DOHH2 (cell line): ENCODE data around the gene NAIF1.
"Not testable (repeated sequence)": the region's sequence is repeated elsewhere in the genome, so short reads cannot be mapped to it uniquely, and the experiment has no call there.

Experiments
- H3F3A ChIP-seq: fragments of 200-600 bp; sonication (generic), shearing (Covaris generic); 2 replicates; pipeline ENCODE4 v1.6.0; 2016; ENCODE audit warnings: antibody characterized with exemption, mild to moderate bottlenecking; ENCODE audit not compliant: control insufficient read depth, insufficient read depth
- H3K27ac ChIP-seq: fragments of 200-600 bp; sonication (generic); 2 replicates; pipeline ENCODE4 v1.5.1; 2014; ENCODE audit warnings: low read depth, mild to moderate bottlenecking, low read length, moderate library complexity
- H3K27me3 ChIP-seq: fragments of 200-600 bp; sonication (generic); 2 replicates; pipeline ENCODE4 v1.6.1; 2014; ENCODE audit warnings: mild to moderate bottlenecking, low read length, mixed read lengths; ENCODE audit not compliant: control insufficient read depth
- H3K36me3 ChIP-seq: fragments of 200-600 bp; sonication (generic); 2 replicates; pipeline ENCODE4 v1.6.1; 2014; ENCODE audit warnings: mild to moderate bottlenecking, low read length, moderate library complexity, mixed read lengths; ENCODE audit not compliant: control insufficient read depth
- H3K4me1 ChIP-seq: fragments of 200-600 bp; sonication (generic); 2 replicates; pipeline ENCODE4 v1.6.1; 2014; ENCODE audit warnings: mild to moderate bottlenecking, low read length, mixed read lengths; ENCODE audit not compliant: control insufficient read depth
- H3K4me2 ChIP-seq: fragments of 200-600 bp; sonication (generic); 2 replicates; pipeline ENCODE4 v1.6.0; 2014; ENCODE audit warnings: mild to moderate bottlenecking, low read length, moderate library complexity
- H3K4me3 ChIP-seq: fragments of 200-600 bp; sonication (generic); 2 replicates; pipeline ENCODE4 v1.5.1; 2014; ENCODE audit warnings: mild to moderate bottlenecking, low read length, mixed read lengths
- H3K79me2 ChIP-seq: fragments of 200-600 bp; sonication (generic); 2 replicates; pipeline ENCODE4 v1.6.1; 2014; ENCODE audit warnings: mild to moderate bottlenecking, low read length, mixed read lengths; ENCODE audit not compliant: control insufficient read depth
- H3K9me2 ChIP-seq: fragments of 200-600 bp; sonication (generic); replicated peaks from 2 replicates; pipeline ENCODE4 v1.6.1; 2014; ENCODE audit warnings: mild to moderate bottlenecking, low read length, mixed read lengths; ENCODE audit not compliant: control insufficient read depth
- H3K9me3 ChIP-seq: fragments of 200-600 bp; sonication (generic); 2 replicates; pipeline ENCODE4 v1.6.1; 2014; ENCODE audit warnings: antibody characterized with exemption, low read length, mixed read lengths; ENCODE audit not compliant: control insufficient read depth, insufficient read depth
- H4K20me1 ChIP-seq: fragments of 200-600 bp; sonication (generic); 2 replicates; pipeline ENCODE4 v1.6.0; 2014; ENCODE audit warnings: low read depth, mild to moderate bottlenecking, antibody characterized with exemption, low read length, moderate library complexity; ENCODE audit not compliant: control insufficient read depth, insufficient read depth
- CTCF ChIP-seq: fragments of 200-600 bp; sonication (generic); IDR thresholded peaks from one replicate; pipeline ENCODE4 v1.5.1; 2014; ENCODE audit warnings: antibody characterized with exemption, mild to moderate bottlenecking, low read depth, low read length; ENCODE audit not compliant: poor library complexity, severe bottlenecking
- EZH2phosphoT487 ChIP-seq: fragments of 200-600 bp; sonication (generic); IDR thresholded peaks from 2 replicates; pipeline ENCODE4 v1.6.1; 2017; ENCODE audit warnings: borderline replicate concordance, mild to moderate bottlenecking, antibody characterized with exemption, low read length, moderate library complexity, mixed read lengths

The NAIF1 gene

DNA sequence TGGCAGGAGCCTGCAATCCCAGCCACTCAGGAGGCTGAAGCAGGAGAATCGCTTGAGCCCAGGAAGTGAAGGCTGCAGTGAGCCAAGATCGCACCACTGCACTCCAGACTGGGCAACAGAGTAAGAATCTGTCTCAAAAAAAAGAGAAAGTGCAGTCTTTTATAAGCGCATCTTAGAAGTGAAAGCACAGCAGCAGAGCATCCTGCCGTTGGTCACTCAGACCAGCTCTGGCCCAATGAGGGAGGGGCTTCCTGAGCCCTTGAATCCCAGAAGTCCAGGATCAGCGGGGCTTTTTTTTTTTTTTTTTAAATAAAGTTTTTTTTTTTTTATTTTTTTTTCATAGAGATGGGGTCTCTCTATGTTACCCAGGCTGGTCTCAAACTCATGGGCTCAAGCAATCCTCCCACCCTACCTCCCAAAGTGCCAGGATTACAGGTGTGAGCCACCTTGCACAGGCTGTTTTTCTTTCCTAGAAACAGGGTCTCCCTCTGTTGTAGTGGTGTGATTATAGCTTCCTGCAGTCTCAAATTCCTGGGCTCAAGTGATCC, 42.3 kb downstream of the NAIF1 start:
- H4K20me1 ChIP-seq, result no peaks in the 10 kb centered on the region
- H3K27me3 ChIP-seq, result no peaks in the 10 kb centered on the region
- no peaks in the 10 kb centered on the region for H3K9me3 ChIP-seq
- no peaks in the 10 kb centered on the region for H3K36me3 ChIP-seq
- TF ChIP-seq CTCF (no peak), EZH2phosphoT487 (no peak)
- H3K79me2 ChIP-seq, result no peaks in the 10 kb centered on the region
- H3K9me2 ChIP-seq, result no peaks in the 10 kb centered on the region
- peaks cover 73% of the 10 kb centered on the region for H3K4me1 ChIP-seq
- peak overlapping the region; percentile 73; the same call in 1 of the 2 replicates for H3K4me2 ChIP-seq
- peaks cover 26% of the 10 kb centered on the region for H3F3A ChIP-seq
- H3K4me3 ChIP-seq, result no peak overlapping the region
- no peak overlapping the region for H3K27ac ChIP-seq

- H3K4me3 ChIP-seq, H3K9me3 ChIP-seq, H3K79me2 ChIP-seq, H3K4me2 ChIP-seq, H3K36me3 ChIP-seq, H4K20me1 ChIP-seq, H3K27ac ChIP-seq, H3K27me3 ChIP-seq, H3K9me2 ChIP-seq: not testable (repeated sequence)
- Histone ChIP-seq H3F3A (peaks cover 21% of the 10 kb centered on the region), H3K4me1 (peaks cover 64% of the 10 kb centered on the region)
Observed at GRCh38 chr9:128023671-128024070, 43.4 kb downstream of the NAIF1 start.

GRCh38 chr9:128022886-128023285, 44.2 kb downstream of the NAIF1 start:
- Histone ChIP-seq H3K79me2 (no peaks in the 10 kb centered on the region), H3K36me3 (no peaks in the 10 kb centered on the region), H3K9me3 (no peaks in the 10 kb centered on the region), H3K4me1 (peaks cover 61% of the 10 kb centered on the region), H3K4me2 (no peak overlapping the region), H3K27me3 (no peaks in the 10 kb centered on the region), H4K20me1 (no peaks in the 10 kb centered on the region), H3K27ac (no peak overlapping the region), H3K9me2 (no peaks in the 10 kb centered on the region), H3K4me3 (no peak overlapping the region), H3F3A (peaks cover 17% of the 10 kb centered on the region)
- TF ChIP-seq CTCF, result no peak
- TF ChIP-seq EZH2phosphoT487, result no peak

DNA sequence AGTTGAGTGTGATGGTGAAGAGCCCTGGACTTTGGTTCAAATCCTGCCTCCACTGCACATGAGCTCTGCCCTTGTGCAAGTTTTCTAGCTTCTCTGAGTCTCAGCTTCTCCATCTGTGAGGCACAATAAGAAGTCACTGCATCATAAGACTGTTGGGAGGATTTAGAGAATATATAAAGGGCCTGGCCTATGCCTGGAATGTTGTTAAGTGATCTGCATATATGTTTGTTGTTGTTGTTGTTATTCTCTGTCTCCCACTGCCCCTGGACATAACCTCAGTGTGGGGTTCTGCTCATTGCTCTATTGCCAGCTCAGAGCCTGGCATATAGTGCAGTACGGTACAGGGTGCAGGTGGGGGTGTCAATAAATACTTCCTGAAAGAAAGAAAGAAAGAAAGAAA, 46.0 kb downstream of the NAIF1 start:
- H4K20me1 ChIP-seq, result no peaks in the 10 kb centered on the region
- H3K27ac ChIP-seq, result no peak overlapping the region
- peaks cover 46% of the 10 kb centered on the region for H3K4me1 ChIP-seq
- TF ChIP-seq EZH2phosphoT487 (no peak), CTCF (no peak)
- H3K9me2 ChIP-seq, result no peaks in the 10 kb centered on the region
- no peaks in the 10 kb centered on the region for H3K27me3 ChIP-seq
- no peaks in the 10 kb centered on the region for H3K79me2 ChIP-seq
- H3F3A ChIP-seq, result peaks cover 4% of the 10 kb centered on the region; the same call in 1 of the 2 replicates
- H3K4me3 ChIP-seq, result no peak overlapping the region
- no peaks in the 10 kb centered on the region for H3K36me3 ChIP-seq
- no peaks in the 10 kb centered on the region for H3K9me3 ChIP-seq
- H3K4me2 ChIP-seq, result no peak overlapping the region
